Measurements from ENCODE around the gene VPS52.

Gene VPS52

DNA sequence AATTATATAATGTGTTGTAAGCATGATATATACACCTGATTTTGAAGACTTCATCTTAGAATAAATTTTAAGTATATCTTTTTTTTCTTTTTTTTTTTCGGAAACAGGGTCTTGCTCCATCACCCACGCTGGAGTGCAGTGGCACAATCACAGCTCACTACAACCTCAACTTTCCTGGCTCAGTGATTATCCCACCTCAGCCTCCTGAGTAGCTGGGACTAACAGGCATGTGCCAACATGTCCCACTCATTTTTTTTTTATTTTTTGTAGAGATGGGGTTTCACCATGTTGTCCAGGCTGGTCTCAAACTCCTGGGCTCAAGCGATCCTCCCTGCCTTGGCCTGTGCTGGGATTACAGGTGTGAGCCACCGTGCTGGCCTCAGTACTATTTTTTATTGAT, 17.1 kb downstream of the VPS52 start:
- no peak overlapping the region for H3K4me3 ChIP-seq (ENCODE audit: low read length)
- no peaks in the 10 kb centered on the region for H3K27me3 ChIP-seq (ENCODE audit: control insufficient read depth, insufficient read depth, low read length)
- H3K9ac ChIP-seq (ENCODE audit: low read length): no peak overlapping the region
- H3K9me3 ChIP-seq (ENCODE audit: control insufficient read depth, low read depth, low read length): no peaks in the 10 kb centered on the region
- H3K4me1 ChIP-seq (ENCODE audit: control insufficient read depth, low read depth, low read length): peaks cover 6% of the 10 kb centered on the region
- peaks cover 6% of the 10 kb centered on the region for H3K36me3 ChIP-seq (ENCODE audit: control insufficient read depth, low read depth, low read length)
- H3K27ac ChIP-seq (ENCODE audit: low read length): no peak overlapping the region

DNA sequence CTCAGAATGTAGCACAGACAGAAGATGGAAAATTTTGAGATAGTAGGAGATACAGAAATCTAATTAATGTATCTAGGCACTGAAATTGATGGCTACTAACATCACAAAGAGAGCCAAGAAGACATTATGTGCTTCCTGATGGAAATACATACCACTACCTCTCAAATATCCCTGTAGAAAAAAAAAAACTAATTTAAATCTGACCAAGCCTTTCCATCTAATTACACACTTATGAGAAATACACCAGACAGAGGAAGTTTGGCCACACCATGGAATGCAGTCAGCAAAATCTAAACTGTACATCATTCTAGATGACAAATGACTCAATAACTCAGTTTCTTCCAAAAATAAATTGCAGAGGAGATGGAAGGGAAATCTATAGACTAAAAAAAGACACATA, 18.9 kb downstream of the VPS52 start:
- Histone ChIP-seq H3K4me1 (ENCODE audit: control insufficient read depth, low read depth, low read length) (peaks cover 11% of the 10 kb centered on the region), H3K4me3 (ENCODE audit: low read length) (no peak overlapping the region), H3K27me3 (ENCODE audit: control insufficient read depth, insufficient read depth, low read length) (peaks cover 11% of the 10 kb centered on the region), H3K9ac (ENCODE audit: low read length) (no peak overlapping the region), H3K9me3 (ENCODE audit: control insufficient read depth, low read depth, low read length) (no peaks in the 10 kb centered on the region), H3K36me3 (ENCODE audit: control insufficient read depth, low read depth, low read length) (peaks cover 6% of the 10 kb centered on the region), H3K27ac (ENCODE audit: low read length) (no peak overlapping the region)

GRCh38 chr6:33251395-33252012, 20.2 kb downstream of the VPS52 start:
- Histone ChIP-seq H3K9me3 (ENCODE audit: control insufficient read depth, low read depth, low read length) (no peaks in the 10 kb centered on the region), H3K27ac (ENCODE audit: low read length) (no peak overlapping the region), H3K9ac (ENCODE audit: low read length) (no peak overlapping the region), H3K27me3 (ENCODE audit: control insufficient read depth, insufficient read depth, low read length) (peaks cover 23% of the 10 kb centered on the region), H3K36me3 (ENCODE audit: control insufficient read depth, low read depth, low read length) (no peaks in the 10 kb centered on the region), H3K4me3 (ENCODE audit: low read length) (no peak overlapping the region), H3K4me1 (ENCODE audit: control insufficient read depth, low read depth, low read length) (peaks cover 11% of the 10 kb centered on the region)

DNA sequence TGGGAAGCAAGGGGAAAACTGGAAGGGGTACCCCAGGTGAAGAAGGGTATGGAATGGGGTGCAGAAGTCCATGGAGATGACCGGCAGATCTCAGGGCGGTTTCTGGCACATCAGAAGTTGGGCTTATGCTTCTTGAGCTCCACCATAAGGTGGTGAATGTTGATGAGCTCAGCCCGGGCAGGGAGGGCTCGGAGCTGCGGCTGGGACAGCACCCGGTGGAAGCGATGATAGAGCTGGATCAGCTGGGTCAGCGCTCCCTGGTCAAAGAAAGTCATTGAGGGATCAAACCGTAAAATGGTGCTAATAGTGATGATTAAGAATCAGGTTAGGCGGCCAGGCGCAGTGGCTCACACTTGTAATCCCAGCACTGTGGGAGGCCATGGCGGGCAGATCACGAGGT, 20.9 kb downstream of the VPS52 start:
- peaks cover 11% of the 10 kb centered on the region for H3K4me1 ChIP-seq (ENCODE audit: control insufficient read depth, low read depth, low read length)
- no peaks in the 10 kb centered on the region for H3K36me3 ChIP-seq (ENCODE audit: control insufficient read depth, low read depth, low read length)
- no peaks in the 10 kb centered on the region for H3K9me3 ChIP-seq (ENCODE audit: control insufficient read depth, low read depth, low read length)
- no peak overlapping the region for H3K9ac ChIP-seq (ENCODE audit: low read length)
- H3K27ac ChIP-seq (ENCODE audit: low read length): no peak overlapping the region
- H3K27me3 ChIP-seq (ENCODE audit: control insufficient read depth, insufficient read depth, low read length): peaks cover 27% of the 10 kb centered on the region
- no peak overlapping the region for H3K4me3 ChIP-seq (ENCODE audit: low read length)

DNA sequence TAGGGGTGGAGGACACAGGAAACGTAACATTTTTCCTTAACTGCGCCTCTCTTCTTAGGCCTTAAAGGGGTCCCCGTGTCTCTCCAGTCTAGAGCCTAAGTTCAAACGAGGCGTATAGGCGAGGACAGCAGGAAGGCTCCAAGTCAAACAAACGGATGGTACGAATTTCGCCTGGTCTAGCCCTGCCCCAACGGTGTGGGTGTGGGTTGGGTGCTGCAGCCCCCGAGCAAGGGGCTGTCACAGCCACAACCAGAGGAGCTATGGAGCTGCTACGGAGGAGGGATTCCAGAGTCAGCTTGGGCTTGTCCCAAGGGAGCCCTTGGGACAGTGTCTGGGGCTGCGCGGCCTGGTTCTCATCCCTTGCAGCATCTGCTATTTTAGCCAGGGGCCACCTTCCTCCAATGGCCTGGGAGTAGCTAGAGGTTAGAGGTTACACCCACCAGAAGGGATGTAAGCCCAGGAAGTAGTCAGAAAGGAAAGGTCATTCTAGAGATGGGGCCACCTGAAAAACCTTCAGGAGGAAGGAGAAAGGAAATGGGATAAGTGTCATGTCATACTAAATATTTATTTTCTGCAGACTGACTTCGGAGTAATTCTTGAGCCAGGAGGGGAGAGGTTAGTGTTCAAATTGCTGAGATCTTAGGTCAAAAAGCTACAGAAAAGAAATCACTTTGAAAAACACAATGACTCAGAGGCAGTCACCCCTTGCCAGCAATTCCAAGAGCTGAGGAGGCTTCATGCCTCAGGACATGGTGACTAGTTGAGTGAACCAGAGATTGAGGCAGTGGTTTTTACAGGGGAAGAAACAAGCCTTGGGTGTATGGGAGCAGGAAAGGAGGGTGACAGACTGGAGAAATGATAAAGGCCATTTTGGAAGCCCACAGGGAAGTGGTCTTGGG, 21.7 kb downstream of the VPS52 start:
- H3K9me3 ChIP-seq (ENCODE audit: control insufficient read depth, low read depth, low read length): no peaks in the 10 kb centered on the region

DNA sequence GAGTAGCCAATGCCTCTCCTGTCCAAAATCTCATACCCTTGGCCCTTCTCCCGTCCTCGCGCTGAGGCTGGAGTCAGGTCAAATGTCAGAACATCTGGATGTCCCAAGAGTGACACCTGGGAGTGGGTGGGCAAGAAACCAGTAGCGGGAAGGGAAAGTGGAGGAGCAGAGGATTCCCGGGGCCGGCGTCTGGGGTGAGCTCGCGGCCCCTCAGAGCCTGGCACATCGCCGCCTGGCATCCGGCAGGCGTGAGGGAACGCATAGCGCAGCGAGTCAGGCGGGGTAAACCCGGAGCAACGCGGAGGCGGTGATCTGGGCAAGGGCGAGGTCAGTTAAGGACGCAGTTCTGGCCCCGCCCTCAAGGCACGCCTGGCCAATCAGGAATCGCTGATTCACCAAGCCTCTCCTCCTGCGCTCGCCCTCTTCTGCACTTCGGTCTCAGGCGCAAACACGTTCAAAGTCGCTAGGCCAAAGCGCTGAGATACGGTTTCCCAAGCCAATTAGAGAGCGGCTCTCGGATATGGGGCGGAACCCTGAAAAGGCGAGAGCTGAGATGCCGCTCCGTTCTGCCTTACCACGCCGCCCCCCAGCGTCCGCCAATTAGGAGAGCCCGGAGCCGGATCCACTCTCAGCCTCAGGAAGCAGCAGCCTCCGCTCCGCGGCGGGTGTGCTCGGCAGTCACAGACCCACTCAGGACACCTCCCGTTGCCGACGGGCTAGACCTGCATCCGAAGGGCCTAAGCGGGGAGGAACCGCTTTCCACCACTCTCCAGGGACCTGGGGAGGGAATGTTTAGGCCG, 22.5 kb downstream of the VPS52 start:
- Histone ChIP-seq H3K4me3 (ENCODE audit: low read length) (peak overlapping the region; percentile 70), H3K9ac (ENCODE audit: low read length) (peak overlapping the region; percentile 47), H3K4me1 (ENCODE audit: control insufficient read depth, low read depth, low read length) (peaks cover 11% of the 10 kb centered on the region), H3K36me3 (ENCODE audit: control insufficient read depth, low read depth, low read length) (no peaks in the 10 kb centered on the region), H3K9me3 (ENCODE audit: control insufficient read depth, low read depth, low read length) (no peaks in the 10 kb centered on the region), H3K27me3 (ENCODE audit: control insufficient read depth, insufficient read depth, low read length) (peaks cover 27% of the 10 kb centered on the region), H3K27ac (ENCODE audit: low read length) (no peak overlapping the region)

More for the DNA sequence above, 21.7 kb downstream of the VPS52 start:
- Histone ChIP-seq H3K4me3 (ENCODE audit: low read length) (peak overlapping the region; percentile 70), H3K27me3 (ENCODE audit: control insufficient read depth, insufficient read depth, low read length) (peaks cover 27% of the 10 kb centered on the region), H3K27ac (ENCODE audit: low read length) (no peak overlapping the region), H3K9ac (ENCODE audit: low read length) (peak overlapping the region; percentile 47), H3K4me1 (ENCODE audit: control insufficient read depth, low read depth, low read length) (peaks cover 11% of the 10 kb centered on the region), H3K36me3 (ENCODE audit: control insufficient read depth, low read depth, low read length) (no peaks in the 10 kb centered on the region)

DNA sequence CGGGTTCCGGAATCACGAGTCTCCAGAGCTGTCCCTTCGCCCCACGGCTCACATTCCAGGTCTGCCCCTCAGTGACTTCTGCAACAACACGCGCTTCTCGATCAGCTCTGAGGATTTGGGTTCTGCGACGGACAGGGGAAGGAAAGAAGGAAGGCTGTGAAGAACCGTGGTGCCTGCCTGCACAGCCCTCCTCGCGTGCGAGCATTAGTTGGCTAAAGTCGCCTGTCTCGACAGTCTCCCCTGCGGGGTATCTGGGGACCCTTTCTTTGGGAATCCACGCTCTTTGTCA, 23.1 kb downstream of the VPS52 start:
- peak overlapping the region; percentile 58 for H3K4me3 ChIP-seq (ENCODE audit: low read length)
- H3K27me3 ChIP-seq (ENCODE audit: control insufficient read depth, insufficient read depth, low read length): peaks cover 27% of the 10 kb centered on the region
- H3K9me3 ChIP-seq (ENCODE audit: control insufficient read depth, low read depth, low read length): no peaks in the 10 kb centered on the region
- no peak overlapping the region for H3K27ac ChIP-seq (ENCODE audit: low read length)
- H3K9ac ChIP-seq (ENCODE audit: low read length): no peak overlapping the region
- no peaks in the 10 kb centered on the region for H3K36me3 ChIP-seq (ENCODE audit: control insufficient read depth, low read depth, low read length)
- peaks cover 11% of the 10 kb centered on the region for H3K4me1 ChIP-seq (ENCODE audit: control insufficient read depth, low read depth, low read length)

DNA sequence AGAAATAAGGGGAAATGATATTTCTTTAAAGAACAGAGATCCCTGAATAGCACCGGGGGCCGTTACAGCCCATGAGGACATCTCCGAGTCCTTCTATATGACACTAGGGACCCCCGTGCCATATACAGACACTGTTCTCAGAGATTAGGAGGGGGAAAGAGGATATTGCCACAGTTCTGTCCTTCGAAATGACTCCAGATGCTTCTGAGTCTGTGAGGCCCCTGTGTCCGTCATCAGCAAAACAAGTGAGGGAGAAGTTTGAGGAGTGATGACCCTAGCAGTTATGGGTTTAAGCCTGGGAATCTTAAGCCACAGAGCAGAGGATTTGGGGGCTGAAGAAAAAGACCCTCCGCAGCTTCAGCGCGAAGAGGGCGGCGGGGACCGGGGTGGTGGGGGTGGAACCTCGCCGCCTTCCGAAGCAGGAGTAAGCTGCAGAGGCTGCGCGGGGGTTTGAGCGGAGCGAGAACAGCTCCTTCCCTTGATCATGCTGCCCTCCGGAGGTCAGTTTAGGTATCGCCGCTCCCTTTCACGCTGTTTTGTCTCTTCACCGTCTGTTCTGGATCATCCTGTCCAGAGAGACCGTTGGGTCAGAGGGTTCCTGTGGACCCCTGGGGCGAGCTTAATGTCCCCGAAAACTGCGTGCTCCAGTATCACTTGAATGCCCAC, 23.6 kb downstream of the VPS52 start:
- Histone ChIP-seq H3K9me3 (ENCODE audit: control insufficient read depth, low read depth, low read length) (no peaks in the 10 kb centered on the region), H3K9ac (ENCODE audit: low read length) (peak overlapping the region; percentile 49), H3K4me3 (ENCODE audit: low read length) (peak overlapping the region; percentile 58), H3K27me3 (ENCODE audit: control insufficient read depth, insufficient read depth, low read length) (peaks cover 27% of the 10 kb centered on the region), H3K36me3 (ENCODE audit: control insufficient read depth, low read depth, low read length) (no peaks in the 10 kb centered on the region), H3K4me1 (ENCODE audit: control insufficient read depth, low read depth, low read length) (peaks cover 11% of the 10 kb centered on the region), H3K27ac (ENCODE audit: low read length) (no peak overlapping the region)

GRCh38 chr6:33243476-33243875, 28.2 kb downstream of the VPS52 start:
- no peak overlapping the region for H3K4me3 ChIP-seq (ENCODE audit: low read length)
- H3K27ac ChIP-seq (ENCODE audit: low read length): no peak overlapping the region
- H3K9ac ChIP-seq (ENCODE audit: low read length): no peak overlapping the region
- peaks cover 23% of the 10 kb centered on the region for H3K27me3 ChIP-seq (ENCODE audit: control insufficient read depth, insufficient read depth, low read length)
- peaks cover 1% of the 10 kb centered on the region for H3K4me1 ChIP-seq (ENCODE audit: control insufficient read depth, low read depth, low read length)
- no peaks in the 10 kb centered on the region for H3K36me3 ChIP-seq (ENCODE audit: control insufficient read depth, low read depth, low read length)
- no peaks in the 10 kb centered on the region for H3K9me3 ChIP-seq (ENCODE audit: control insufficient read depth, low read depth, low read length)

GRCh38 chr6:33241968-33242367, 29.7 kb downstream of the VPS52 start:
- Histone ChIP-seq H3K4me1 (ENCODE audit: control insufficient read depth, low read depth, low read length) (no peaks in the 10 kb centered on the region), H3K27ac (ENCODE audit: low read length) (no peak overlapping the region), H3K9me3 (ENCODE audit: control insufficient read depth, low read depth, low read length) (no peaks in the 10 kb centered on the region), H3K9ac (ENCODE audit: low read length) (no peak overlapping the region), H3K4me3 (ENCODE audit: low read length) (no peak overlapping the region), H3K36me3 (ENCODE audit: control insufficient read depth, low read depth, low read length) (no peaks in the 10 kb centered on the region), H3K27me3 (ENCODE audit: control insufficient read depth, insufficient read depth, low read length) (peaks cover 8% of the 10 kb centered on the region)

GRCh38 chr6:33237741-33238140, 33.9 kb downstream of the VPS52 start:
- Histone ChIP-seq H3K4me1 (ENCODE audit: control insufficient read depth, low read depth, low read length) (peaks cover 5% of the 10 kb centered on the region), H3K27me3 (ENCODE audit: control insufficient read depth, insufficient read depth, low read length) (no peaks in the 10 kb centered on the region), H3K36me3 (ENCODE audit: control insufficient read depth, low read depth, low read length) (no peaks in the 10 kb centered on the region), H3K9me3 (ENCODE audit: control insufficient read depth, low read depth, low read length) (no peaks in the 10 kb centered on the region), H3K27ac (ENCODE audit: low read length) (no peak overlapping the region), H3K4me3 (ENCODE audit: low read length) (no peak overlapping the region), H3K9ac (ENCODE audit: low read length) (no peak overlapping the region)
